Keratinocyte (primary cell): ENCODE measurements around the gene HES3. TPM values are rescaled to one million over a fixed set of nuclear protein-coding genes. Genes with fewer than 3 reads are reported as not detected.

Experiments used
- DNase-seq: peaks from one replicate; pipeline ENCODE4 v3.0.0-alpha.2; 2011; ENCODE audit warnings: low read depth, missing footprints, low spot score
- FAIRE-seq: peaks from 2 replicates; lab custom pipeline; 2011; peaks lifted over from hg19 to GRCh38; lab: Jason Lieb, UNC
- H2AFZ ChIP-seq: 2 replicates; pipeline ENCODE4 v1.6.0; 2012; ENCODE audit warnings: low read length, control low read depth, inconsistent platforms; ENCODE audit not compliant: control insufficient read depth
- H3K27ac ChIP-seq: 2 replicates; pipeline ENCODE4 v1.5.1; 2011; ENCODE audit warnings: low read length; ENCODE audit not compliant: control insufficient read depth, insufficient read depth
- H3K27me3 ChIP-seq: 3 replicates; pipeline ENCODE4 v1.6.0; 2011; ENCODE audit warnings: low read length; ENCODE audit not compliant: control insufficient read depth, insufficient read depth; ENCODE audit errors: extremely low read depth
- H3K36me3 ChIP-seq, 2 experiments: 2 replicates in 1 of 2; 3 replicates in 1 of 2; pipeline ENCODE4 v1.5.1; 2011; ENCODE audit warnings: low read length in 2 of 2, mild to moderate bottlenecking in 1 of 2; ENCODE audit not compliant: control insufficient read depth in 2 of 2, insufficient read depth in 2 of 2; ENCODE audit errors: extremely low read depth in 1 of 2
- H3K4me1 ChIP-seq: 3 replicates; pipeline ENCODE4 v1.5.1; 2011; ENCODE audit warnings: low read length; ENCODE audit not compliant: control insufficient read depth, insufficient read depth; ENCODE audit errors: extremely low read depth
- H3K4me2 ChIP-seq: 3 replicates; pipeline ENCODE4 v1.6.0; 2011; ENCODE audit warnings: low read depth, low read length; ENCODE audit not compliant: control insufficient read depth, insufficient read depth; ENCODE audit errors: extremely low read depth
- H3K4me3 ChIP-seq, 3 experiments: fragments of 200-600 bp in 1 of 3; sonication (generic) in 1 of 3; 2 replicates in 2 of 3; 3 replicates in 1 of 3; pipeline ENCODE4 v1.5.1; 2011 to 2016; ENCODE audit warnings: low read length in 3 of 3, mild to moderate bottlenecking in 3 of 3, control low read depth in 2 of 3, inconsistent platforms in 1 of 3, low read depth in 1 of 3, mixed read lengths in 1 of 3, mixed run types in 1 of 3, moderate library complexity in 1 of 3; ENCODE audit not compliant: control insufficient read depth in 2 of 3, insufficient read depth in 2 of 3; ENCODE audit errors: extremely low read depth in 1 of 3
- H3K79me2 ChIP-seq: 2 replicates; pipeline ENCODE4 v1.6.0; 2012; ENCODE audit warnings: low read length; ENCODE audit not compliant: control insufficient read depth, insufficient read depth
- H3K9ac ChIP-seq: 3 replicates; pipeline ENCODE4 v1.6.0; 2011; ENCODE audit warnings: low read length; ENCODE audit not compliant: control insufficient read depth, insufficient read depth; ENCODE audit errors: extremely low read depth
- H3K9me1 ChIP-seq: 3 replicates; pipeline ENCODE4 v1.6.0; 2011; ENCODE audit warnings: low read length; ENCODE audit not compliant: control insufficient read depth, insufficient read depth; ENCODE audit errors: extremely low read depth
- H3K9me3 ChIP-seq: 2 replicates; pipeline ENCODE4 v1.5.1; 2012; ENCODE audit warnings: low read depth, low read length; ENCODE audit not compliant: control insufficient read depth
- H4K20me1 ChIP-seq: 3 replicates; pipeline ENCODE4 v1.6.0; 2011; ENCODE audit warnings: low read length; ENCODE audit not compliant: control insufficient read depth, insufficient read depth; ENCODE audit errors: extremely low read depth
- EZH2 ChIP-seq: IDR thresholded peaks from one replicate; pipeline ENCODE4 v1.6.1; 2012; ENCODE audit warnings: inconsistent platforms, mild to moderate bottlenecking, low read length, moderate library complexity
- dilution Hi-C: fragments of 300-500 bp; cut with MboI; formaldehyde crosslinking; loops from one replicate; pipeline ENCODE4 v1.7.0; 2020; ENCODE audit warnings: low sequenced_read_pairs; ENCODE audit not compliant: extremely low pct_ligation_motif_present
- polyA plus RNA-seq, 5 experiments: library from polyadenylated mRNA; depleted of rRNA in 3 of 5; stranded (reverse) in 3 of 5; stranded (forward) in 1 of 5; unstranded in 1 of 5; fragments of >200 nt; gene quantifications; 1 replicate in 1 of 5; 2 replicates in 3 of 5; 3 replicates in 1 of 5; pipeline versions ENCODE4 v1.2.1 to v1.2.3, GENCODE V29; 2011 to 2012; ENCODE audit warnings: missing spikeins in 2 of 5, low read depth in 1 of 5, low replicate concordance in 1 of 5
- TF ChIP-seq, protein P1 (sequence below), 3 experiments: IDR thresholded peaks in 1 of 3; conservative IDR thresholded peaks in 1 of 3; optimal IDR thresholded peaks in 1 of 3; 2 replicates in 2 of 3; 3 replicates in 1 of 3; pipeline versions ENCODE3 to v1.5.1; 2011; ENCODE audit warnings: low read length in 3 of 3, mild to moderate bottlenecking in 3 of 3, moderate library complexity in 2 of 3, control low read depth in 1 of 3, inconsistent platforms in 1 of 3; ENCODE audit not compliant: insufficient read depth in 2 of 3; ENCODE audit errors: extremely low read depth in 1 of 3

HES3 gene
- polyA plus RNA-seq, 1 donor (not counting 4 experiments of a cell fraction or from before 2014, with no cell fraction given) = not detected

DNA sequence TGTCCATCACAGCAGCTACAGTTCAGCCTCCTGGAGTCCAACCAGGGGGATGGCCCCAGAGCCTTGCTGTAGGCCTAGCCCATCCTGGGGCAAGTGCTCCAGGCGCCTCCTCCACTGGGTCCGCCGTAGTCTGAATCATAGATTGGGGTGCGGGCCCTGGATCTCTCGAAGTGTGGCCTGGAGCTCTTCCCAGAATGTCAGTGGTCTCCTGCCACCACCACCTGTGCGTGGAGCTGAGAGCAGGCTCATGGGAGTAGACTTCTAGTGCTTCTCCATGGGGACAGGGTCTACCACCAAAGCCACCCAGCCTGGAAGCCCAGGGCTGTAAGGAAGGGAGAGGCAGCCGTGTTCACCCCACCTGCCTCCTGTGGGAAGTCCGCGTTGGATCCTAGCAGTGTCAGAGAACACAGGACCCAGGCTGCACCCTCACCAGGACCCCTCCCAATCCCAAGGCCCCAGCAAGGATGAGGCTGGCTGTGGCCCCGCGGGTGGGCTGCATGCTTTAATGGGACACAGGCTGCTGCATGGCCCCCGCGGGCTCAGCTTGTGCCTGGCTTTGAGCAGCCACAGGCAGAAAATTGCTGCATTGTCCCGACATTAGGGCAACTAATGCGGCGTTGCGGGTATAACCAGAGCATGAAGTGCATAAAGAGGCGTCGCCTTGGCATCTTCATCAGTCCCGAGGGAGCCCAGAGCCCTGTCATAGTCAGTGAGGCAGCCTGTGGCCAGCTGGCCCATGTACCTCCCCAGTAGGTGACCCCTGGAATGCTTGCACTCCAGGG lies 735 bp upstream of the HES3 start:
- no peak for FAIRE-seq
- peak; percentile 99 for TF ChIP-seq EZH2
- TF ChIP-seq, protein P1, sequence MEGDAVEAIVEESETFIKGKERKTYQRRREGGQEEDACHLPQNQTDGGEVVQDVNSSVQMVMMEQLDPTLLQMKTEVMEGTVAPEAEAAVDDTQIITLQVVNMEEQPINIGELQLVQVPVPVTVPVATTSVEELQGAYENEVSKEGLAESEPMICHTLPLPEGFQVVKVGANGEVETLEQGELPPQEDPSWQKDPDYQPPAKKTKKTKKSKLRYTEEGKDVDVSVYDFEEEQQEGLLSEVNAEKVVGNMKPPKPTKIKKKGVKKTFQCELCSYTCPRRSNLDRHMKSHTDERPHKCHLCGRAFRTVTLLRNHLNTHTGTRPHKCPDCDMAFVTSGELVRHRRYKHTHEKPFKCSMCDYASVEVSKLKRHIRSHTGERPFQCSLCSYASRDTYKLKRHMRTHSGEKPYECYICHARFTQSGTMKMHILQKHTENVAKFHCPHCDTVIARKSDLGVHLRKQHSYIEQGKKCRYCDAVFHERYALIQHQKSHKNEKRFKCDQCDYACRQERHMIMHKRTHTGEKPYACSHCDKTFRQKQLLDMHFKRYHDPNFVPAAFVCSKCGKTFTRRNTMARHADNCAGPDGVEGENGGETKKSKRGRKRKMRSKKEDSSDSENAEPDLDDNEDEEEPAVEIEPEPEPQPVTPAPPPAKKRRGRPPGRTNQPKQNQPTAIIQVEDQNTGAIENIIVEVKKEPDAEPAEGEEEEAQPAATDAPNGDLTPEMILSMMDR (optimal IDR thresholded peaks at IDR 0.05 in 1 of 3, IDR thresholded peaks at IDR 0.05 in 1 of 3, conservative IDR thresholded peaks at IDR 0.05 in 1 of 3; ENCODE audit: extremely low read depth in 1 of 3, insufficient read depth in 2 of 3, low read length in 3 of 3) = no peak
- Histone ChIP-seq H4K20me1 (peaks cover 6% of the 10 kb centered on the region), H3K9ac (no peak overlapping the region), H3K4me1 (peaks cover 9% of the 10 kb centered on the region), H2AFZ (no peak overlapping the region), H3K4me3 (no peak overlapping the region), H3K27me3 (peaks cover 55% of the 10 kb centered on the region), H3K9me1 (no peaks in the 10 kb centered on the region), H3K79me2 (no peaks in the 10 kb centered on the region), H3K4me2 (no peak overlapping the region), H3K27ac (no peak overlapping the region), H3K36me3 (no peaks in the 10 kb centered on the region), H3K9me3 (no peaks in the 10 kb centered on the region)
- dilution Hi-C loops = no loop called here
- DNase-seq = no peak

DNA sequence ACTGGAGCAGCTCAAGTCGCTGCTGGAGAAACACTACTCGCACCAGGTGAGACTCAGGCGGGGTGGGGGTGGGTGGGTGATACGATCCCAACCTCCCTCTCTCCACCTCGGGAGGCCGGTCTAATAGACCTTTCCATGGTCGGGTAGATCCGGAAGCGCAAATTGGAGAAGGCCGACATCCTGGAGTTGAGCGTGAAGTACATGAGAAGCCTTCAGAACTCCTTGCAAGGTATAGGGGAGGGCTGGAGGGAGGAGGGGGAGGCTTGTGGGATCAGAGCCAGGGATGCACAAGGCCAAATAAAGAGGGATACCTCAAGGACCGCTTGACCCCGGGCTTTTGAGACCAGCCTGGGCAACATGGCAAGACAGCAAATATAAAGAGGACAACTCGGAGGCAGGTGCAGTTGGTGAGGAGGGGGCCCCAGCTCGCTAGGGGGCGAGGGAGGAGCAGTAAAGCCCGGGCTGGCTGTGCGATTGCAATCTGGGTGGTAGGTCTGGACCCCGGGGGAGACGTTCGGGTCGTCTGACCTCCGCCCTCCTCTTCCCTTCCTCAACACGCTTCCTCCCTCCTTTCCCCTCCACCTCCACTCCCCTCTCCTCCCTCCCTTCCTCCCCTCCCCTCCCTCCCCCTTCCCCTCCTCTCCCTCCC lies 546 bp downstream of the HES3 start:
- no peak overlapping the region for H3K27ac ChIP-seq
- peak; percentile 81 for TF ChIP-seq EZH2
- TF ChIP-seq, protein P1 (optimal IDR thresholded peaks at IDR 0.05 in 1 of 3, IDR thresholded peaks at IDR 0.05 in 1 of 3, conservative IDR thresholded peaks at IDR 0.05 in 1 of 3; ENCODE audit: extremely low read depth in 1 of 3, insufficient read depth in 2 of 3, low read length in 3 of 3) = no peak
- dilution Hi-C loops = no loop called here
- no peak overlapping the region for H3K4me2 ChIP-seq
- H3K9me1 ChIP-seq = no peaks in the 10 kb centered on the region
- peaks cover 59% of the 10 kb centered on the region for H3K27me3 ChIP-seq
- no peak overlapping the region for H3K9ac ChIP-seq
- peaks cover 9% of the 10 kb centered on the region for H3K4me1 ChIP-seq
- H4K20me1 ChIP-seq = peaks cover 9% of the 10 kb centered on the region
- H3K36me3 ChIP-seq = no peaks in the 10 kb centered on the region
- no peaks in the 10 kb centered on the region for H3K9me3 ChIP-seq
- no peak for FAIRE-seq
- H3K4me3 ChIP-seq = no peak overlapping the region
- no peaks in the 10 kb centered on the region for H3K79me2 ChIP-seq
- H2AFZ ChIP-seq = no peak overlapping the region
- no peak for DNase-seq
